RCC 7860 (cell line): ENCODE results near the gene CYP3A5.
"Not testable (repeated sequence)": the region's sequence is repeated elsewhere in the genome, so short reads cannot be mapped to it uniquely, and the experiment has no call there.

ENCODE experiments used
- DNase-seq: peaks from one replicate; pipeline ENCODE4 v3.0.0-alpha.2; 2015; ENCODE audit warnings: low spot score
- FAIRE-seq: peaks from 2 replicates; lab custom pipeline; 2012; peaks lifted over from hg19 to GRCh38; lab: Jason Lieb, UNC

Gene CYP3A5

DNA sequence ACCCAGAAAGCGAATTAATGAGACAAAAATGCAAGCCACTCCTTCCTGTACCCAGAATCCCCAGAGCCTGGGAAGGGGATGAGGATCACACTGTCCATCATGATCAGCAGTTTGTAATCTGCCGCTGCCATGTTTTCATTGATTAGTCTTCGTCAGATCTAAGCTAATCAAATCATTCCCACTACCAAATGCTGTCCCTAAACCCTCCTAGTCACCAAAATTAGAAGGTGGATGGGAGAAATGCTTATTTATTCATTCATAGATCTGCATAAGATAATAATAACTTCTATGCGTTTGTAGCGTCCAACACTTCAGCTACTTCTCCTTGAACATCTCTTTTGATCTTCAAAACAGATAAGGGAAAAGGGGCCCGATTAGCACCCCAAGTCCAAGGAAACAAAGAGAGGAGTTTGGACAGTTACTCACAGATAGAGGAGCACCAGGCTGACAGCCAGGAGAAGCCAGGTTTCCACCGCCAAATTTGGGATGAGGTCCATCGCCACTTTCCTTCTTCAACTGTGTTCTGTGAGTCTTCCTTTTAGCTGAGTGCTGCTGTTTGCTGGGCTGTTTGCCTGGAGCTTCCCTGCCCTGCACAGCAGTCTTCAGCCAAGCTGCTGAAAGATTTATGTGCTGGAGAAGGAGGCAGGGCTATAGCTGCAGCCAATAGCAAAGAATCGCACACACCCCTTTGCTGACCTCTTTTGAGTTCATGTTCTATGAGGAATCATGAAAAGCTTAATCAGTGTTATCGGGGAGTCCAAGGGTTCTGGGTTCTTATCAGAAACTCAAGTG is at the start of gene CYP3A5:
CYP3A5 (minus strand) TSS at position 597 of the 792 bp plus-strand sequence; CDS start at position 497, 100 bp downstream.
- no peak for FAIRE-seq
- DNase-seq, result peak; percentile 16

DNA sequence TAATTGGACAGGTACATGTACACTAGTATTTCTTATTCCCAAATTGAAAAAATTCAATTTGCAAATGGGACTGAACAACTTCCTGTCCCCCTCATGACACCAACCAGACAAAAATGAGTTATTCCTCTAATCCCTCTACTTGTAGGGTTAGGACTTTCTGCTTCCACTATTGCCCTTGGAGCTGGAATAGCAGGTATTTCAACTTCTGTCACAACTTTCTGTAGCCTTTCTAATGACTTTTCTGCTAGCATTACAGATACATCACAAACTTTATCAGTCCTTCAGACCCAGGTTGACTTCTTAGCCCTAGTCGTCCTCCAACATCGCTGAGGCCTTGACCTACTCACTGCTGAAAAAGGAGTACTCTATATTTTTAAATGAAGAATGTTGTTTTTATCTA is 48.8 kb upstream of the CYP3A5 start:
- no peak for FAIRE-seq
- DNase-seq, result no peak

DNA sequence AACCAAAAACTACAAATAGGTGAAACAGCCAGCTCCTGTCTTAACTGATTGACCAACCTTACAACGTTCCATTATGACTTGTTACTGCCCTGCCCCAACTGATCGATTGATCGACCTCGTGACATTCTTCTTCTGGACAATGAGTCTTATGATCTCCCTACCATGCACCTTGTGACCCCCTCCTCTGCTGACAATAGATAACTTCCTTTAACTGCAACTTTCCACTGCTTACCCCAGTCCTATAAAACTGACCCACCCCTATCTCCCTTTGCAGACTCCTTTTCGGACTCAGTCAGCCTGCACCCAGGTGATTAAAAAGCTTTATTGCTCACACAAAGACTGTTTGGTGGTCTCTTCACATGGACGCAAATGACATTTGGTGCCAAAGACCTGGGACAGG is 43.4 kb upstream of the CYP3A5 start:
- not testable (repeated sequence) for FAIRE-seq, DNase-seq

DNA sequence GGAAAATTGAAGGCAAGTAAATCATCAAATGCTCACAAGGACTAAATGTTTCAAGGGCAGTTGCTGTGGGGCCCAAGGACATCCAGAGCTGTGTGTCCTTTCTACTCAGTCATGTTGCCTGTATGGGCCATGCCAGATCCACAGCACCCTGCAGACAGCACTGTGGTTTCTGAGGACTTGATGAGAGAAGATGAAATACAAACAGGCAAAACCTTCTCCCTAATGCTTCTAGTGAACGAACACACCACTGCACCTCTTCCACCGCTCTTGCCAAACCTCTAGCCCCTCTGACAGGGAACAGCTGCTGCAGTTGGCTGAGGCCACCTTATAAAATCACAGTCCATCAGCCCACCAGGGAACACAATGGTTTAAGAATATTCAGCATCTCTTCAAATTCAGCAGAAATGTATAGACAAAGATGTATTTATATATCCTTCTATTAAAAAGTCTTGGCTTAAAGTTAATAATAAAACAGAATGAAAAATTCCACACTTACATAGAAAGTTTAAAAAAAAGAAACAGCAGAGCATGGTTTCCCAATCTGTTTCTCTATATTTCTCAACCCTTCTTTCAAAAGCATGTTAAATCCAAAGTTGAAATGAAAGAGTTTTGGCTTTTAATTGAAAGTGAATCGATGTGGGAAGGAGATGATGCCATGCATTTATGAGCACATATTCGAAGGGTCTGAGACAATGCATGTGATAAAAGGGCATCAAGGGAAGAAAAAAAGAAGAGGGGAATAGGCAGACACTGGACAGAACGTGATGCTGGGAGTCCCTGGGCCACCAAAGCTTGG is 41.2 kb upstream of the CYP3A5 start:
- DNase-seq (no peak), FAIRE-seq (no peak)

DNA sequence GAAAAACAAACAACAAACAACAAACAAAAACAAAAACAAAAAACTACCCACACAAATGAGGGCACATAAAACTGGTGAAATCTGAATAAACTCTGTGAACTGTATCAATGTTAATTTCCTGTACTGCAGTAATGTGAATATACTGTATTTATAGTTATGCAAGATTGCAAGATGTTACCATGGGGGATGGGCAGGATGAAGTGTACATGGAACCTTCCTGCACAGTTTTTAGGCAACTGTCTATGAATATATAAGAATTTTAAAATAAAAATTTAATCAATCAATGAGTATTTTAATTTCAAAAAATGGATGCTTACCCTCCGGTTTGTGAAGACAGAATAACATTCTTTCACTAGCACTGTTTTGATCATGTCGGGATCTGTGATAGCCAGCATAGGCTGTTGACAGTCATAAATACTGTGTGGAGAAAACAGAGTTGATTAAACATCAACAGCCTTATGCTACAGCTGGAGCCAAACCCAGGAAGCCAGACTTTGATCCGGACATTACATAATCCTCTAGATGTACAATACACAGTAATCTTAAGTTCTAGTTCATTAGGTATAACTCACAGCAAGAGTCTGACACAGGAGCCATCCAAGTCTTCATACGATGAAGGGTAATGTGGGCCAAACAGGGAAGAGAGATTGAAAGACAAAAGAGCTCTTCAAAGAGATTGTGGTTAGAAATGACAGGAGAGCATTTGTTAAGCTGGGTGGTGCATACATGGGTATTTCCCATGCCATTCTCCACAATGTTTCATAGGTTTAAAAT is 40.4 kb upstream of the CYP3A5 start:
- no peak for FAIRE-seq
- no peak for DNase-seq

DNA sequence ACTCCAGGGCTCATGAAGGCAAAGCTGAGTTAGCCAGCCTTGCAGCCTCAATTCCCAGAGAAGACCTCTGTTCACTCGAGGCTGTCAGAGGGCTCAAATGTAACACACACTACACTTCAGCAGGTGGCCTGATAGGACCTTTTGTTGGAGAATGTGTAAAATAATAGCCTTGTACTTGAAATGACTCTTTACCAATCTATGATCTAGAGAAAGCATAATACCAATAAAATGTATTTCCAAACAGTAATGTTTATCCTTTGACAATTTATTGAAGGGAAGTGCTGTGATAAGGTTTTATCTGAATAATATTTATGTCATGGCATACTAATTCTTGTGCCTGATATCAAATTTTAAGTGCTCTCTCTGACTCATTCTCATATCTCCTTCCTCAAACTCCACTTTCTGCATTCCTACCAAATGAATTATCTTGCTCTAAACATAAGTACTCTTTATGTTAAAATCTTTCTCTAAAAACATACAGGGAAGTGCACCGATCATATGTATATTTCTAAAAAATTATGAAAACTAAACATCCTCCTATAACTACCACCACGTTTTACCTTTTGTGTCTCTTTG is 34.3 kb upstream of the CYP3A5 start:
- no peak for FAIRE-seq
- no peak for DNase-seq

DNA sequence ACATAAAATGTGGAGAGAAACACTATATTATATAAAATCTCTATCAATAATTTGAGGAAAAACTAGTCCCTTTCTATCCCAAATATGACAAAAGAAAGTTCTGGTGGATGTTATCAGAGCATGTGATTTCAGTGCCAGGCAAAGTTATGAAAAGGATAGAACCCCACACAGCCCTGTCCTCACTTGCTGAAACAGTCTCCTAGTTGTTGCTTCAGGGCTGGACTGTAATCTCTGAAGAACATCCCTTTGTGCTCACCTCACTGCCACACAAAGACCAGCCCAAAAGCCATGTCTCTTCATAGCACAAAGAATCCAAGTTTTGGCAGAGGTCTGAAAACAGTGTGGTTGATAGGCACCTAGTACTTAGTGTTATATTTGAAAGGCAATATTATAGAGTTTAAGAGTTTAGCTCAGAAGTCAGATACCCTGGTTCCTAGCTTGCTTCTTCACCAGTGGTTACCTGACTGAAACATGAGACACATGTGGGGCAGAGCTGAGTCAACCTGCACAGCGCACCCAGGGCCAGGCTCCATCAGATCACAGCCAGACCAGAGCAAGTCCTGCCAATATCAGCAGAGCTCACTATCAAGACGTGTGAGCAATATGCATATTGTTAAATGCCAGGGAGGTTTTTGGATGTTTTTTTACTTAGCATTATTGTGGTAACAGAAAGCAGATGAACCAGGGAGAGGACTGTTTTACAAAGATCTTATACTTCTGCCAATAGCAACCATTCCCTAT is 30.2 kb upstream of the CYP3A5 start:
- DNase-seq, result no peak
- FAIRE-seq, result no peak

DNA sequence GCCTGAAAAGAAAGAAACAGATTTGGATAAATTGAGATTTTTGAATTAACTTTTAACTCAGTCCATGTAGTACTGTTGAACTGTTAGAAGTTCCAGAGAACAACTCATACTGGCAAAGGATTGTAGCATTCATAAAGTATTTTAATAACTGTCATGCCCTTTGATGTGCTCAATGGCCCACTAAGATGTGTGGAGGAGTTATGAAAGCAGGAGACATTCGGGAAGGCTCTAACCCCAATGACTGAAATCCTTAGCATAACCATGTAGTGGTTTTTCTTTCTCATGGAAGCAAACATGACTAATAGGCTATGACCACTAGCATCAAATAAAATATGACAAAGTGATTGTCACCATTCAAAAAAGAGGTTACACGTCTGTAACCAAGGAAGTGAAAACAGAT is 29.5 kb upstream of the CYP3A5 start:
- no peak for DNase-seq
- no peak for FAIRE-seq

DNA sequence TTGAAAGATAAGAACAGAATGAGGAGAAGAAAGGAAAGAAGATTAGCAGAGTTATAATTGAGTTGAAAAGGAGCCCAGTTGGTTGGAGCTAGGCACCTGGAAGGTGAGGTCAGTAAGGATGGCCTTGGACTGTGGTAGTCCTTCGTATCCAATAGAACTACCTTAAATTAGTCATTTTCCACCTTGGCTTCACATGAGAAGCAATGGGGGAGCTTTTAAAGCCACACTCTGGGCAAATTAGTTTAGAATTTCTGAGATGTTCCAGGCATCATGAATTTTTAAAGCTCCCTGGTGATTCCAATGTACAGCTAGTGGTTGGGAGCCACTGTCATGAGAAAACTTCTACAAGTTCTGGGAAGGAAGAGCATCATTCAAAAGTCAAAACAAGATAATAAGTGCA is 27.3 kb upstream of the CYP3A5 start:
- no peak for FAIRE-seq
- DNase-seq, result no peak

DNA sequence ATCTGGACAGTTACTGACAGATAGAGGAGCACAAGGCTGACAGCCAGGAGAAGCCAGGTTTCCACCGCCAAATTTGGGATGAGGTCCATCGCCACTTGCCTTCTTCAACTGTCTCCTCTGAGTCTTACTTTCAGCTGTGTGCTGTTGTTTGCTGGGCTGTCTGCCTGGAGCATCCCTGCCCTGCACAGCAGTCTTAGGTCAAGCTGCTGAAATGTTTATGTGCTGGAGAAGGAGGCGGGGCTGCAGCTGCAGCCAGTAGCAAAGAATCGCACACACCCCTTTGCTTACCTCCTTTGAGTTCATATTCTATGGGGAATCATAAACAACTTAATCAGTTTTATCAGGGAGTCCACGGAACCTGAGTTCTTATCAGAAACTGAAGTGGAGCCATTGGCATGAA is 20.1 kb upstream of the CYP3A5 start:
- no peak for DNase-seq
- no peak for FAIRE-seq

DNA sequence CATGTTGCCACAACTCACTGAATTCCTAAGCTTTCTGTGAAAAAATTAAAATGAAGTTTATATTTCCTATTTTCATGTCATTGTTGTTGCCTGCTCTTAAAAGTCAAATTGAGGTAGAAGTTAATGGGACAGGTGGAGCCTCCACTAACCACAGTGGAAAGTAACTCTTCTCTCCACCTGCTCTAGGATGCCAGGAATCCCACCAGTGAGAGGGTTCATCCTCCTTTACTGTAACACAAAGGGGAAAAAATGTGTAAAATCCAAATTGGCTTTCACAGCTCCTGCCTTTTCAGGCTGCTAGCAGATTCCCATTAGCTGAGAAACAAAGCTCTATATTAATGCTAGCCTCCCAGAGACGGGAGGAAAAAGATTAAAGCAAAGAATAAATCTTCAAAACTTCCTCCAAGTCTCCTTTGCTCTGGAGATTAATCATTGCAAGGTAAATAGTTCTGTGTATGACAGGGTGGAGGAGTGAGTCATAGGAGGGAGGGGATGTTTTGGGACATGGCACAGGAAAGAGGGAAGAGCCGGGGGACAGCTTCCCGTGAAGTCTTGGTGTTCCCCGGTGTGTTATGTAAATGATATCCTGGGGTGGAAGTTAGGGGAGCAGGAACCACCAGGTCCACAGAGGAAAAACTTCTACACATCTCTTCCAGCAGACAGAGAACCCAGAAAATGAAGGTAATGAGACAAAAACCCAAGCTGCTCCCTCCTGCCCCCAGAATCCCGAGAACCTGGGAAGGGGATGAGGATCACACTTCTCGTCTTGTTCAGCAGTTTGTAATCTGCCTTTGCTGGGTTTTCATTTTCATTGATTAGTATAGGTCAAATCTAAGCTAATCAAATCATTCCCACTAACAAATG is 19.3 kb upstream of the CYP3A5 start:
- DNase-seq (peak; percentile 32), FAIRE-seq (peak; percentile 97)

DNA sequence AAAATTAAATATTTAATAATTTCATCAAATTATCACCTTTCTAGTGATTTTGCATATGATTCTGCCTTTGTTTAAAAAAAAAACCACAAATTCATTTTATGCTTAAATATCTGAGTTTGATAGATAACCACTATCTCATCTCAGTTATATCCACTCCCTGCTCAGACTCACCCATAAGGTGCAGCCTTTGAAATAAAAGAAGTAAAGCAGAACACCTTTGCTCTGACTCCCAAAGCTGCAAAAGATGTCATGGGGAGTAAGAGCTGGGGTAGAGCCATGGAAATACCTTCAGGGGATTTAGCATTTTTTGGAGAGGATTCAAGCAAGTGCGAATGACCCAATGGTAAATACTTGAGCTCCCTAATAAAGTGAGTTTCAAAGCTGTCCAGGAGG is 15.1 kb upstream of the CYP3A5 start:
- DNase-seq (no peak), FAIRE-seq (no peak)

DNA sequence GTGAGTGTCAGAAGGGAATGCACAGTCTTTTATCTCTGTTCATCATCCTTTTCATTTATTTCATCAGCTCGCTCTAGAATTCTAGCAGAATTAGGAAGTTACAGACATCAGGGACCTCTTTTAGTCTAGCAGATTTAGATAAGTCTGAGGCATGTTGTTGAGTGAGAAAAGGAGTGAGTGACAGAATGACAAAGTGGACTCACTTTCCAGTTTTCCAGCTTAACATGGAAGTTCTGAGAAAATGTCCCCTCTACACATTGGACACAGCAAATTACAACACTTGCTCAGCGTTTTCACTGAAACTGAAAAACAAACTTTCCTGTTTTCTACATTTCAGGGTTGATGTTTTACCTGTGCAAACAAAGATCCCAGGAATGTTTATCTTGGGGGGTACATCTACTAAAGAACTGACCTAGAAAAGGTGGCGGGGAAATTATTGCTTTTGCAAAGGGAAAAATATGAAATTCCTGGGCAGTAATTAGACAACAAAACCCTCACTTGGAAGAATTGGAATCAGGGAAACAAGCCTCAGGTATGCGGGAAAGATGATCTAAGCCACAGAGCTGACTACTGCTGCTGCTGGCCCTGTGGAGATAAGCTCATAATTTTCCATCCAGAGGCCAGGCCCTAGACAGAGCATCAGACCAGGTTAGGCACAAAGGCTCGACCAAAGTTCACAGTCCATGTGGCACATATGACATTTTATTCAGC is 14.6 kb upstream of the CYP3A5 start:
- FAIRE-seq (no peak), DNase-seq (no peak)

DNA sequence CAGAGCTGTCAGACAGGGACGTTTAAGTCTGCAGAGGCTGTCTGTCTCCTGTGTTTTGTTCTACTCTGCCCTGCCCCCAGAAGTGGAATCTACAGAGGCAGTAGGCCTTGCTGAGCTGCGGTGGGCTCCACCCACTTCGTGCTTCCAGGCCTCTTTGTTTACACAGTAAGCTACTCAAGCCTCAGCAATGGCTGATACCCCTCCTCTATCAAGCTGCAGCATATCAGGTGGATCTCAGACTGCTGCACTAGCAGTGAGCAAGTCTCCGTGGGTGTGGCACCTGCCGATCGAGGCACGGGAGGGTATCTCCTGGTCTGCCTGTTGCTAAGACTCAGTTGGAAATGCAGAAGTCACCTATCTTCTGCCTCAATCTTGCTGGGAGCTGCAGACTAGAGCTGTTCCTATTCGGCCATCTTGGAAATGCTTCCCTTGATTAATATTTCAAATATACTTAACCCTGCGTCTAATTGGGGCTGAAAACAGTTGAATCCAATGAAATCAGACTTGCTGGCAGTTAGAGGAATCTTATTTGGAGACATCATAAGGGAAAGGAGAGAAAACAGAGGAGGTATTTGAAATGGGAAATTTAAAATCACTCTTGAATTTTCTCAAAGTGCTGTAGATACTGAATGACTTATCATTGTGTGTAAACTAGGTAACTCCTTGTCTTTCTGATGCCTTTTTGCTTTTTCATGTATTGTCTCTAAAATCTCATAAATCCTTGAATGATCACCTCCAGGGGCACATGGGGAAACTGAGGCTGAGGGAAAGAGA is 13.8 kb upstream of the CYP3A5 start:
- DNase-seq, result no peak
- no peak for FAIRE-seq

DNA sequence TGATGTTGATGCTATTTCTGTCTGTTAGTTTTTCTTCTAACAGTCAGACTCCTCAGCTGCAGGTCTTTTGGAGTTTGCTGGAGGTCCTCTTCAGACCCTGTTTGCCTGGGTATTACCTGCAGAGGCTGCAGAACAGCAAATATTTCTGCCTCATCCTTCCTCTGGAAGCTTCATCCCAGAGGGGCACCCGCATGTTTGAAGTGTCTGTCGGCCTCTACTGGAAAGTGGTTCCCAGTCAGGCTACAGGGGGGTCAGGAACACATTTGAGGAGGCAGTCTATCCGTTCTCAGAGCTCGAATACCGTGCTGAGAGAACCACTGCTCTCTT is 13.3 kb upstream of the CYP3A5 start:
- FAIRE-seq, result no peak
- no peak for DNase-seq

DNA sequence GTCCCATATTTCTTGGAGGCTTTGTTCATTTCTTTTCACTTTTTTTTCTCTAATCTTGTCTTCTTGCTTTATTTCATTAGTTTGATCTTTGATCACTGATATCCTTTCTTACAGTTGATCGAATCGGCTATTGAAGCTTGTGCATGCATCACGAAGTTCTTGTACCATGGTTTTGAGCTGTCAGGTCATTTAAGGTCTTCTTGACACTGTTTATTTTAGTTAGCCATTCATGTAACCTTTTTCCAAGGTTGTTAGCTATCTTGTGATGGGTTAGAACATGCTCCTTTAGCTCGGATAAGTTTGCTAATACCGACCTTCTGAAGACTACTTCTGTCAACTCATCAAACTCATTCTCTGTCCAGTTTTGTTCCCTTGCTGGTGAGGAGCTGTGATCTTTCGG is 12.8 kb upstream of the CYP3A5 start:
- DNase-seq, FAIRE-seq: not testable (repeated sequence)

DNA sequence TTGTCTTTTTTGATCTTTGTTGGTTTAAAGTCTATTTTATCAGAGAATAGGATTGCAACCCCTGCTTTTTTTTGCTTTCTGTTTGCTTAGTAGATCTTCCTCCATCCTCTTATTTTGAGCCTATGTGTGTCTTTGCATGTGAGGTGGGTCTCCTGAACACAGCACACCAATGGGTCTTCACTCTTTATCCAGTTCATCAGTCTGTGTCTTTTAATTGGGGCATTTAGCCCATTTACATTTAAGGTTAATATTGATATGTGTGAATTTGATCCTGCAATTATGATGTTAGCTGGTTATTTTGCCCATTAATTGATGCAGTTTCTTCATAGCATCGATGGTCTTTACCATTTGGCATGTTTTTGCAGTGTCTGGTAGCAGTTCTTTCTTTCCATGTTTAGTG is 11.9 kb upstream of the CYP3A5 start:
- not testable (repeated sequence) for FAIRE-seq, DNase-seq

DNA sequence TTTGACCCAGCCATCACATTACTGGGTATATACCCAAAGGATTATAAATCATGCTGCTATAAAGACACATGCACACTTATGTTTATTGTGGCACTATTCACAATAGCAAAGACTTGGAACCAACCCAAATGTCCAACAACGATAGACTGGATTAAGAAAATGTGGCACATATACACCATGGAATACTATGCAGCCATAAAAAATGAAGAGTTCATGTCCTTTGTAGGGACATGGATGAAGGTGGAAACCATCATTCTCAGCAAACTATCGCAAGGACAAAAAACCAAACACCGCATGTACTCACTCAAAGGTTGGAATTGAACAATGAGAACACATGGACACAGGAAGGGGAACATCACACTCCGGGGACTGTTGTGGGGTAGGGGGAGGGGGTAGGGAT is 11.1 kb upstream of the CYP3A5 start:
- not testable (repeated sequence) for FAIRE-seq, DNase-seq
